Activated T-helper 17 cell treated with anti-CD3 and anti-CD28 coated beads, Interleukin-2, amount 50 U/mL, for 72 hours (primary cell): ENCODE results near the gene LRWD1. TPM values are rescaled to one million over a fixed set of nuclear protein-coding genes. Genes with fewer than 3 reads are reported as not detected.
A peak's percentile ranks its signal among the peaks of the same experiment; 100 is the strongest.
"Not testable (repeated sequence)": the region's sequence is repeated elsewhere in the genome, so short reads cannot be mapped to it uniquely, and the experiment has no call there.

Source experiments
- ATAC-seq: fragments of 150-1000 bp; cut with Tn5 transposase; replicated peaks from 2 replicates; pipeline ENCODE4 v1.10.0; 2021; ENCODE audit warnings: mild to moderate bottlenecking, moderate library complexity
- H3K27ac Mint-ChIP-seq: one replicate; pipeline ENCODE4 v1.8.0; 2022; ENCODE audit warnings: mixed read lengths
- H3K27me3 Mint-ChIP-seq: one replicate; pipeline ENCODE4 v1.8.0; 2022; ENCODE audit warnings: mixed read lengths
- H3K36me3 Mint-ChIP-seq: one replicate; pipeline ENCODE4 v1.8.0; 2022; ENCODE audit warnings: low read depth, mild to moderate bottlenecking, mixed read lengths
- H3K4me1 Mint-ChIP-seq: one replicate; pipeline ENCODE4 v1.8.0; 2022; ENCODE audit warnings: mixed read lengths
- H3K4me3 Mint-ChIP-seq: one replicate; pipeline ENCODE4 v1.8.0; 2022; ENCODE audit warnings: mild to moderate bottlenecking, mixed read lengths
- H3K9me3 Mint-ChIP-seq: one replicate; pipeline ENCODE4 v1.8.0; 2022; ENCODE audit warnings: mixed read lengths
- total RNA-seq, 2 donors: library from RNA; stranded (reverse); gene quantifications; one replicate each; pipeline ENCODE4 v1.2.3, GENCODE V29; 2022

LRWD1 gene
- total RNA-seq, 2 donors from 2014 or later = 14.8 to 20.6 TPM

DNA sequence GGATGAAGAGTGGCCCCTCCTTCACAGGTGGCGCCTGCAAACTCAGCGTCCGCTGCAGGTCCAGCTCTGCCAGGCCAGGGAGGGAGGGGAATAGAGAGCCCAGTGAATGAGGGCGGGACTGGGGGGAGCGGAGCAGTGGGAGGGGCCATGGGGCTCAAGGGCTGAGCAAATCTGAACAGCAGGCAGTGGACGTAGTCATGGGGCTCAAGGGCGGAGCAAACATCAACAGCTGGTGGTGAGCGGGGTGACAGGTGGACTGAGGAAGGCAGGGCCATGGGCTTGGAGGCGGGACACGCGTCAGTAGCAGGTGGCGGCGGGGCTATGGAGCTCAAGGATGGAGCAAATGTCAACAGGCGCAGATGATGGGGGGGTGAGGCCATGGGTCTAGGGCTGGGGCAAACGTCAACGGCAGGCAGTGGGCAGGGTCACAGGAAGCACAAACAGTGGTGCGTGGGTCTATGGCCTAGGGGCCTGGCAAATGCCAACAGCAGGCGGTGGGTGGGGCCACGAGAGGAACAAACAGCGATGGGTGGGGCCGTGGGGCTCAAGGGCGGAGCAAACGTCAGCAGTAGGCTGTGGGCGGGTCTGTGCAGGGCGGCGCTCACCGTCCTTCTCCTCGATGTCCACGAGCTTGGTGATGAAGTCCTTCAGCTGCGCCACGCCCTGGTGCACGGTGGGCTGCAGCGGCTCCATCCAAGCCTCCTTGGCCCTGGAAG is 28.6 kb downstream of the LRWD1 start:
- not testable (repeated sequence) for H3K4me3 Mint-ChIP-seq, H3K36me3 Mint-ChIP-seq, H3K9me3 Mint-ChIP-seq, H3K27me3 Mint-ChIP-seq, H3K4me1 Mint-ChIP-seq, H3K27ac Mint-ChIP-seq
- ATAC-seq = peak; percentile 56

- not testable (repeated sequence) for H3K27ac Mint-ChIP-seq, H3K36me3 Mint-ChIP-seq, H3K9me3 Mint-ChIP-seq, H3K27me3 Mint-ChIP-seq, H3K4me3 Mint-ChIP-seq, H3K4me1 Mint-ChIP-seq
- peak; percentile 14 for ATAC-seq
Measured at GRCh38 chr7:102494026-102494425, 29.2 kb downstream of the LRWD1 start.

DNA sequence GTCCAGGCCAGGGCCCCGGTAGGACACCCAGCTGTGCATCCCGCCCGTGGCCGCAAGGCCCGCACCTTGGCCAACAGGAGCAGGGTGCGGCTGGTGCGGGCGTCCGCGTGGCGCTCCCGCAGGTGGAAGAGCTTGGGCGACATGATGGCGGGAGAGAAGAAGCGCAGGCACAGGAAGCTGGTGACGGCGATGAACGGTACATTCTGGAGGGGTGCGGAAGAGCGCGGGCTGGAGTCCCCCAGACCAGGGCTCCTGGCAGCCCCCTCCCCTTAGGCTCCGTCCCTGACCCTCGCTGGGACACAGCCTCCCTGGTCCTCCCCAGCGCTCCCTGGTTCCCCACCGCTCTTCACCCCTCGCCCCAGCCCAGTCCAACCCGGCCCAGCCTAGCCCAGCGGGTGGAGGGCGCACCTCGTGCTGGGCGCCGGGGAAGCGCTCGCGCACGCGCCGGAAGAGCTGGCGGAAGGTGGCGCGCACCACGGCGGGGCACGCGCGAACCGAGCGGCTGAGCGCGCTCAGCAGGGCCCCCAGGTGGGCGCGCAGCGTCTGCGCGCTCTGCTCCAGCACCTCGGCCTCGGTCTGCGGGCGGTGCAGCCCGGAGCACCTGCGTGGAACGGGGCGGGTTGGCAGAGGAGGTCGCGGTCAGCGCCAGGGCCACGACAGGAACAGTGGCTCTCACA is 29.8 kb downstream of the LRWD1 start:
- H3K27me3 Mint-ChIP-seq, H3K4me3 Mint-ChIP-seq, H3K27ac Mint-ChIP-seq, H3K9me3 Mint-ChIP-seq, H3K36me3 Mint-ChIP-seq, H3K4me1 Mint-ChIP-seq: not testable (repeated sequence)
- ATAC-seq = peak; percentile 72

GRCh38 chr7:102496861-102497260 is 32.1 kb downstream of the LRWD1 start:
- H3K4me1 Mint-ChIP-seq, H3K9me3 Mint-ChIP-seq, ATAC-seq, H3K27ac Mint-ChIP-seq, H3K4me3 Mint-ChIP-seq, H3K27me3 Mint-ChIP-seq, H3K36me3 Mint-ChIP-seq: not testable (repeated sequence)

DNA sequence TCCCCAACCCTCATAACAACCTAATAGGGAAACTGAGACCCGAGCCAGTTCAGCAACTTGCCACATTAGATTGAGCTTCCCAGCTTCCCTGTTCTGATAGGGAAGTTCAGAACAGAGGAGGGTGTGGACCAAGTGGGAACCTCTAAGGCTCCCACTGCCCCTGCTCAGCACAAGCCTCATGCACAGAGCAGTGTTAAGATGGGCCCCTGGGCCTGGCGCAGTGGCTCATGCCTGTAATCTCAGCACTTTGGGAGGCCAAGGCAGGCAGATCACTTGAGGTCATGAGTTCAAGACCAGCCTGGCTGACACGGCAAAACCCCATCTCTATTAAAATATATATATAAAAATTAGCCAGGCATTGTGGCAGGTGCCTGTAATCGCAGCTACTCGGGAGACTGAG is 32.5 kb downstream of the LRWD1 start:
- H3K9me3 Mint-ChIP-seq, H3K27ac Mint-ChIP-seq, ATAC-seq, H3K4me3 Mint-ChIP-seq, H3K4me1 Mint-ChIP-seq, H3K36me3 Mint-ChIP-seq, H3K27me3 Mint-ChIP-seq: not testable (repeated sequence)

DNA sequence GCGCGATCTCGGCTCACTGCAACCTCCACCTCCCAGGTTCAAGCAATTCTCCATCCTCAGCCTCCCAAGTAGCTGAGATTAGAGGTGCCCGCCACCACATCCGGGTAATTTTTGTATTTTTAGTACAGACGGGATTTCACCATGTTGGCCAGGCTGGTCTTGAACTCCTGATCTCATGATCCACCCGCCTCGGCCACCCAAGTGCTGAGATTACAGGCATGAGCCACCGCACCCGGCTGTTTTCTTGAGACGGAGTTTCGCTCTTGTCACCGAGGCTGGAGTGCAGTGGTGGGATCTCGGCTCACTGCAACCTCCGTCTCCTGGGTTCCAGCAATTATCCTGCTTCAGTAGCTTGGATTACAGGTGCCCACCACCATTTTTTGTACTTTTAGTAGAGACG is 33.5 kb downstream of the LRWD1 start:
- not testable (repeated sequence) for H3K27ac Mint-ChIP-seq, H3K4me3 Mint-ChIP-seq, H3K9me3 Mint-ChIP-seq, ATAC-seq, H3K27me3 Mint-ChIP-seq, H3K36me3 Mint-ChIP-seq, H3K4me1 Mint-ChIP-seq

DNA sequence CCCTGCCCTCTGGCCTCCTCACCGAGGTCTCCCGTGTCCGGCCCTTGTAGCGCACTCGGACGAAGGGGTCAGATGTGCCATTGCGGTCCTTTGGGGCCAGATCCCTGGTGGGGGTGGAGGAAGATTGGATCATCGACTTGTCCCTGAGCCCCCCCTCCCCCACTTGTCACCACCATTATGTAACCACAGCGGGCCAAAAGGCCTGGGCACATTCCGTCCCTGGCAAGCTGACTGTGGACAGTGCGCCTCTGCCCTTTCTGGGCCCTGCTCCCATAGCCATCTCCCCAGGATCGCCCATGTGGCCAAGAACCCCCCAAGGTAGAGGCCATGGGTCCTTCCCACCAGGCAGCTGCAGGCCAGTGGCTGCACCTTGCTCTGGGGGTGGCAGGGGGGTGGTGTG is 38.4 kb downstream of the LRWD1 start:
- not testable (repeated sequence) for H3K27ac Mint-ChIP-seq, H3K9me3 Mint-ChIP-seq, H3K27me3 Mint-ChIP-seq, H3K4me3 Mint-ChIP-seq, H3K36me3 Mint-ChIP-seq, H3K4me1 Mint-ChIP-seq
- ATAC-seq = peak; percentile 14

- H3K9me3 Mint-ChIP-seq, H3K4me1 Mint-ChIP-seq, H3K27ac Mint-ChIP-seq, H3K4me3 Mint-ChIP-seq, H3K27me3 Mint-ChIP-seq, H3K36me3 Mint-ChIP-seq: not testable (repeated sequence)
- ATAC-seq = peak; percentile 16
Measured at GRCh38 chr7:102505298-102506185, 40.8 kb downstream of the LRWD1 start.

DNA sequence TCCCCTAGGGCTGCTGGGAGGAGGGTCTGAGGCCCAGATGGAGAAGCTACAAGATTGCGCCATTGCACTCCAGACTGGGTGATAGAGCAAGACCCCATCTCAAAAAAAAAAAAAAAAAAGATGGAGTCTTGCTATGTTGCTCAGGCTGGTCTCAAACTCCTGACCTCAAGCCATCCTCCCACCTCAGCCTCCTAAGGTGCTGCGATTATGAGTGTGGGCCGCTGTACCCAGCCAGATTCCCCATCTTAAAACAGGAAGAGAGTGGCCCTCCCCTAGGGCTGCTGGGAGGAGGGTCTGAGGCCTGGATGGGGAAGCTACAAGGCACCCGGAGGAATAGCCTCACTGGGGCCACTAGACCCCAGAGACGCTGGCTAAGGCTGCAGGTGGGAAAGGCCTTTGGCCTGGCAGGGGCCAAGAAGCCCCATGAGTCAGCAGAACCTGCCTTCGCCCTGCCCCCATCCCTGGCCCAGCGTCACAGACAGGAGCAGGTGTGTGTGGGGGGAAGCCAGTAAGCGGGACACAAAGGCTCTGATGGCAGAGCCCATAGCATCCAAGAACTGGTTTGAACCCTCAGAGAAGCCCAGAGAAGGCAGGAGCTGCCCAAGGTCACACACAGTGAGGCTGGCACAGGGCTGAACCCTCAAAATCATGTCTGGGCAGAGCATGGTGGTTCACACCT is 42.8 kb downstream of the LRWD1 start:
- H3K4me3 Mint-ChIP-seq, H3K9me3 Mint-ChIP-seq, H3K4me1 Mint-ChIP-seq, H3K27ac Mint-ChIP-seq, ATAC-seq, H3K27me3 Mint-ChIP-seq, H3K36me3 Mint-ChIP-seq: not testable (repeated sequence)

GRCh38 chr7:102510575-102510974 is 45.8 kb downstream of the LRWD1 start:
- not testable (repeated sequence) for H3K4me1 Mint-ChIP-seq, H3K36me3 Mint-ChIP-seq, H3K9me3 Mint-ChIP-seq, H3K27me3 Mint-ChIP-seq, H3K27ac Mint-ChIP-seq, H3K4me3 Mint-ChIP-seq, ATAC-seq

DNA sequence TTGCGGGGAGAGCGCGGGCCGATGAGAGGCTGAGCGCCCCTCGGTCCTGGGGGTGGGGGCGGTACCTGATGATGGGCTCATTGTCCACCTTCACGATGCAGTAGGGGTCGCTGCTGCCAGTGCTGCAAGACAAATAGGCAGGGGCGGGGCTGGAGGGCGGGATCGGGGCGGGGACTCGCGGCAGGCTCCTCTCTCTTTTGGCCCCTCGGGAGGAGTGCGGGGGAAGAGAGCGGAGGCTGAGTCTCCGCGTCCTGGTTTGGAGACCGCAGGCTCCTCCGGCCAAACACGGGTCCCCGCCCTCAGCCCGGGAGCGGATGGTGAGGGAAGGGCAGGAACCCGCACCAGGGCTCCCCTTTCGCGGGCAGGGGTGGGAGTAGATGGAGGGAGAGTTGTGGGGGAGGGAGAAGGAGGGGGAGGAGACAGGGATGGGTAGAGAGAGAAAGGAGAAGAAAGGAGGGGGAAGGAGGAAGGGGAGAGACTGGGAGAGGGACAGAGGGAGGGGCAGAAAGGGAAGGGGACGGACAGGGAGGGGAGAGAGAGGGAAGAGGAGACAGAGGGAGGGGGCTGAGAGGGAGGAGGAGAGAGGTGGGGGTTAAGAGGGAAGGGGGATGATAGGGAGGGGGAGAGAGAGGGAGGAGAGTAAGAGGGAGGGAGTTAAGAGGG is 47.2 kb downstream of the LRWD1 start:
- H3K4me1 Mint-ChIP-seq, H3K27me3 Mint-ChIP-seq, H3K36me3 Mint-ChIP-seq, H3K27ac Mint-ChIP-seq, H3K9me3 Mint-ChIP-seq, H3K4me3 Mint-ChIP-seq: not testable (repeated sequence)
- peak; percentile 55 for ATAC-seq

GRCh38 chr7:102512642-102513221 is 47.9 kb downstream of the LRWD1 start:
- H3K27me3 Mint-ChIP-seq, H3K4me3 Mint-ChIP-seq, H3K9me3 Mint-ChIP-seq, H3K27ac Mint-ChIP-seq, H3K4me1 Mint-ChIP-seq, ATAC-seq, H3K36me3 Mint-ChIP-seq: not testable (repeated sequence)

GRCh38 chr7:102514881-102515721 is 50.3 kb downstream of the LRWD1 start:
- H3K9me3 Mint-ChIP-seq, H3K27ac Mint-ChIP-seq, H3K4me1 Mint-ChIP-seq, H3K27me3 Mint-ChIP-seq, H3K36me3 Mint-ChIP-seq, H3K4me3 Mint-ChIP-seq: not testable (repeated sequence)
- peak; percentile 24 for ATAC-seq
